Ovary (tissue), 10 donors: ENCODE results near the gene FLG2. TPM values are rescaled to one million over a fixed set of nuclear protein-coding genes. Genes with fewer than 3 reads are reported as not detected.

Source experiments
- DNase-seq, 5 donors: peaks; one replicate each; pipeline ENCODE4 v3.0.0-alpha.2; 2019 to 2020
- H3K27ac ChIP-seq, 2 donors: fragments of 200-600 bp; one replicate each; pipeline versions ENCODE4 v1.5.1 to v1.8.0; 2019 to 2022
- H3K27me3 ChIP-seq: fragments of 200-600 bp; one replicate; pipeline ENCODE4 v1.8.0; 2022
- H3K36me3 ChIP-seq: fragments of 200-600 bp; sonication (generic); one replicate; pipeline ENCODE4 v1.5.1; 2019
- H3K4me1 ChIP-seq: one replicate; pipeline ENCODE4 v1.8.1; 2013; ENCODE audit warnings: mild to moderate bottlenecking, moderate library complexity; ENCODE audit not compliant: insufficient read depth
- H3K4me3 ChIP-seq: fragments of 200-600 bp; sonication (generic); one replicate; pipeline ENCODE4 v1.5.1; 2017
- H3K9me3 ChIP-seq, 2 donors: fragments of 200-600 bp in 1 of 2; sonication (generic) in 1 of 2; one replicate each; pipeline versions ENCODE4 v1.5.1 to v1.8.1; 2013 to 2019; ENCODE audit warnings: mild to moderate bottlenecking in 1 of 2, moderate library complexity in 1 of 2
- CTCF ChIP-seq, 3 donors: fragments of 450-650 bp in 2 of 3; fragments of 200-600 bp in 1 of 3; IDR thresholded peaks; one replicate each; pipeline versions ENCODE4 v1.5.1 to v1.8.0; 2016 to 2022; ENCODE audit warnings: antibody characterized with exemption in 3 of 3, mild to moderate bottlenecking in 1 of 3
- EP300 ChIP-seq: sonication (generic); formaldehyde crosslinking; IDR thresholded peaks from one replicate; pipeline ENCODE4 v1.6.1; 2017; ENCODE audit warnings: antibody characterized with exemption
- POLR2A ChIP-seq: fragments of 450-650 bp; IDR thresholded peaks from one replicate; pipeline ENCODE4 v1.6.1; 2017; ENCODE audit warnings: antibody characterized with exemption, mild to moderate bottlenecking, moderate library complexity
- WGBS, 3 donors: extraction: QIAGEN DNeasy Blood & Tissue Kit in 1 of 3; methylation state at CpG; one replicate each; pipeline versions ENCODE4 v1.1.5 to v1.1.7; 2013 to 2017; 5-methylcytosine and 5-hydroxymethylcytosine counted together
- intact Hi-C, 4 donors: fragments of 100-400 bp; cut with DNase I; formaldehyde crosslinking; loops; one replicate each; pipeline versions ENCODE4 v1.11.0 to v1.15.1; 2022 to 2023
- long read RNA-seq, 3 donors: library from polyadenylated mRNA in 2 of 3; unstranded in 2 of 3; transcript quantifications; one replicate each; pipeline ENCODE4 v2.0.0 and lab custom pipeline, GENCODE V29; 2021 to 2026
- polyA plus RNA-seq, 2 donors: library from polyadenylated mRNA; stranded (reverse); fragments of 200-250 nt in 1 of 2; fragments of 350-450 nt in 1 of 2; fragmentation: Illumina TruSeq in 1 of 2; extraction: RNeasy Lipid Tissue Mini Kit (QIAGEN cat#74804) in 1 of 2; gene quantifications; one replicate each; pipeline ENCODE4 v1.2.3, GENCODE V29; 2013 to 2014
- total RNA-seq, 7 donors: library from RNA; depleted of rRNA in 2 of 7; stranded (reverse); fragments of >200 nt in 2 of 7; fragmentation: NEBNext Ultra II Directional in 3 of 7; extraction: Animal tissue kit (Norgen Biotek cat#: 25700) in 3 of 7; gene quantifications; one replicate each; pipeline versions ENCODE4 v1.1.0 to v1.2.4, GENCODE V29; 2016 to 2023
- donor health status: DM: no; HTN: no; CAD: no; lungs with moderate emphysema.
- donor health status: DM: no; HTN: no; CAD: no.
- donor health status: Bipolar disorder and iron deficiency.
- donor health status: DM: yes; HTN: yes; CAD: no.
- donor health status: DM: no; HTN: no; CAD: no.
- donor health status: DM: yes; HTN: yes; CAD: no.

The FLG2 gene
- total RNA-seq, result not detected
- not detected for polyA plus RNA-seq
- long read RNA-seq, donor 1, result 0 reads
- long read RNA-seq, donor 2, result 0 reads
- long read RNA-seq, donor 3, result 0 reads

- no peak for TF ChIP-seq CTCF (IDR thresholded peaks at IDR 0.05)
- no peak for TF ChIP-seq EP300
- no peak for TF ChIP-seq POLR2A
- WGBS, 3 donors, result 82 to 90% (median 87%) methylated on average over 2 of the region's 2 CpGs
- intact Hi-C loops, result no loop called here
- H3K27ac ChIP-seq, result no peak within 1 kb of the TSS
- H3K36me3 ChIP-seq, result no peaks in the 10 kb centered on the region
- no peaks in the 10 kb centered on the region for H3K4me1 ChIP-seq
- no peak for DNase-seq
- no peak within 1 kb of the TSS for H3K4me3 ChIP-seq
- no peaks in the 10 kb centered on the region for H3K27me3 ChIP-seq
- no peaks in the 10 kb centered on the region for H3K9me3 ChIP-seq
Observed at GRCh38 chr1:152359906-152360305, at the start of gene FLG2. FLG2 (minus strand) TSS chr1:152360006; CDS start chr1:152358884, 1,122 bp downstream.

GRCh38 chr1:152408664-152409063 is 48.9 kb upstream of the FLG2 start:
- Histone ChIP-seq H3K36me3 (no peaks in the 10 kb centered on the region), H3K9me3 (no peaks in the 10 kb centered on the region), H3K27ac (no peak overlapping the region), H3K27me3 (no peaks in the 10 kb centered on the region), H3K4me1 (no peaks in the 10 kb centered on the region), H3K4me3 (no peak overlapping the region)
- WGBS, 3 donors, result 89 to 91% (median 90%) methylated on average over 4 of the region's 4 CpGs
- DNase-seq, result no peak
- no peak for TF ChIP-seq EP300
- TF ChIP-seq POLR2A, result no peak
- TF ChIP-seq CTCF (IDR thresholded peaks at IDR 0.05), result no peak
- intact Hi-C loops, result no loop called here

- no peaks in the 10 kb centered on the region for H3K27me3 ChIP-seq
- H3K27ac ChIP-seq, result no peak overlapping the region
- 31 to 36% (median 34%) methylated on average over 8 of the region's 8 CpGs for WGBS, 3 donors
- H3K36me3 ChIP-seq, result no peaks in the 10 kb centered on the region
- intact Hi-C loops, result no loop called here
- no peaks in the 10 kb centered on the region for H3K4me1 ChIP-seq
- no peak overlapping the region for H3K4me3 ChIP-seq
- H3K9me3 ChIP-seq, result no peaks in the 10 kb centered on the region
- no peak for DNase-seq
- TF ChIP-seq EP300, result no peak
- no peak for TF ChIP-seq CTCF (IDR thresholded peaks at IDR 0.05)
- TF ChIP-seq POLR2A, result no peak
Observed at GRCh38 chr1:152398812-152399698, 39.2 kb upstream of the FLG2 start.

GRCh38 chr1:152397474-152397873 is 37.7 kb upstream of the FLG2 start:
- Histone ChIP-seq H3K27me3 (no peaks in the 10 kb centered on the region), H3K27ac (no peak overlapping the region), H3K36me3 (no peaks in the 10 kb centered on the region), H3K4me3 (no peak overlapping the region), H3K4me1 (no peaks in the 10 kb centered on the region), H3K9me3 (no peaks in the 10 kb centered on the region)
- TF ChIP-seq POLR2A (no peak), CTCF (IDR thresholded peaks at IDR 0.05) (no peak), EP300 (no peak)
- no peak for DNase-seq
- 72 to 82% (median 78%) methylated on average over 5 of the region's 5 CpGs for WGBS, 3 donors
- intact Hi-C loops, result no loop called here
